Measurements from ENCODE around the gene HOMER1.
A peak's percentile ranks its signal among the peaks of the same experiment; 100 is the strongest.

Gene HOMER1

GRCh38 chr5:79535477-79536192 is 21.7 kb upstream of the HOMER1 start:
- FAIRE-seq (no peak), DNase-seq (ENCODE audit: insufficient read length, low spot score) (no peak)
- TF ChIP-seq, protein P1, sequence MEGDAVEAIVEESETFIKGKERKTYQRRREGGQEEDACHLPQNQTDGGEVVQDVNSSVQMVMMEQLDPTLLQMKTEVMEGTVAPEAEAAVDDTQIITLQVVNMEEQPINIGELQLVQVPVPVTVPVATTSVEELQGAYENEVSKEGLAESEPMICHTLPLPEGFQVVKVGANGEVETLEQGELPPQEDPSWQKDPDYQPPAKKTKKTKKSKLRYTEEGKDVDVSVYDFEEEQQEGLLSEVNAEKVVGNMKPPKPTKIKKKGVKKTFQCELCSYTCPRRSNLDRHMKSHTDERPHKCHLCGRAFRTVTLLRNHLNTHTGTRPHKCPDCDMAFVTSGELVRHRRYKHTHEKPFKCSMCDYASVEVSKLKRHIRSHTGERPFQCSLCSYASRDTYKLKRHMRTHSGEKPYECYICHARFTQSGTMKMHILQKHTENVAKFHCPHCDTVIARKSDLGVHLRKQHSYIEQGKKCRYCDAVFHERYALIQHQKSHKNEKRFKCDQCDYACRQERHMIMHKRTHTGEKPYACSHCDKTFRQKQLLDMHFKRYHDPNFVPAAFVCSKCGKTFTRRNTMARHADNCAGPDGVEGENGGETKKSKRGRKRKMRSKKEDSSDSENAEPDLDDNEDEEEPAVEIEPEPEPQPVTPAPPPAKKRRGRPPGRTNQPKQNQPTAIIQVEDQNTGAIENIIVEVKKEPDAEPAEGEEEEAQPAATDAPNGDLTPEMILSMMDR (IDR thresholded peaks at IDR 0.05; ENCODE audit: insufficient read depth, missing control alignments) = peak; percentile 25

GRCh38 chr5:79529110-79529509 is 15.2 kb upstream of the HOMER1 start:
- TF ChIP-seq, protein P1 (IDR thresholded peaks at IDR 0.05; ENCODE audit: insufficient read depth, missing control alignments) = no peak
- DNase-seq (ENCODE audit: insufficient read length, low spot score) = no peak
- FAIRE-seq = no peak

DNA sequence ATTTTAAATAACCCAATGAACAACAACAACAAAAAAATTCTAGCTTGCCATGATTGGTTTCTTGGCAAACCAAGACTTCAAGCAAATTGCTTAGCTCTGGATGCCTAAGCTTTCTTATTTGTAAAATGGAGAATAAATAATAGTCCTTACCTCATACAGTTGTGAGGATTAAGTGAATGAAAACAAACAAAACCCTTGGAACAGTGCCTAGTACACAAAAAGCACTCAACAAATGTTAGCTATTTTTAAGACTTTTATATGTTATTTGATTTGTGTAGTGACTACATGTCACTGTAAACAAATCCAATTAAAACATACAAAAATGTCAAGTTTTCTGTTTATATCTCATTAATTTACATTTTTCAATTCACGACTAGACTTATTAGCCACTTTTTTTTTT is 13.5 kb upstream of the HOMER1 start:
- DNase-seq (ENCODE audit: insufficient read length, low spot score) (no peak), FAIRE-seq (no peak)
- TF ChIP-seq, protein P1 (IDR thresholded peaks at IDR 0.05; ENCODE audit: insufficient read depth, missing control alignments) = no peak

GRCh38 chr5:79526928-79527327 is 13.0 kb upstream of the HOMER1 start:
- FAIRE-seq (no peak), DNase-seq (ENCODE audit: insufficient read length, low spot score) (no peak)
- TF ChIP-seq, protein P1 (IDR thresholded peaks at IDR 0.05; ENCODE audit: insufficient read depth, missing control alignments) = no peak

DNA sequence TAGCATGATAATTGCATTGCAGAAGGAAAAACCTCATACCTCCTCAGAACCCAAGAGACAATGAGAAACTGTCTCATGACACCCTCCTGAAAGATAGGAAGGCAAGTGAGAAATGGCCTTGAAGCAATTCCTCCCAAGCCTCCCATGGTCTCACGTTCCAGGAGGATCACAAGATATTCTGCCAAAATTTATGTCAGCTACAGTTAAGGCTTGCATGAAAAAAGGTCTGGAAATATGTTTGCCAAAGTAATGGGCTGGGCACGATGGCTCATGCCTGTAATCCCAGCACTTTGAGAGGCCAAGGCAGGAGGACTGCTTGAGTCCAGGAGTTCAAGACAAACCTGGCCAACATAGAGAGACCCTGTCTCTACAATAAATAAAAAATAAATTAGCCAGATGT is 12.6 kb upstream of the HOMER1 start:
- DNase-seq (ENCODE audit: insufficient read length, low spot score) (no peak), FAIRE-seq (no peak)
- TF ChIP-seq, protein P1 (IDR thresholded peaks at IDR 0.05; ENCODE audit: insufficient read depth, missing control alignments) = no peak

GRCh38 chr5:79521156-79521555 is 7.2 kb upstream of the HOMER1 start:
- TF ChIP-seq, protein P1 (IDR thresholded peaks at IDR 0.05; ENCODE audit: insufficient read depth, missing control alignments) = no peak
- FAIRE-seq (no peak), DNase-seq (ENCODE audit: insufficient read length, low spot score) (no peak)

DNA sequence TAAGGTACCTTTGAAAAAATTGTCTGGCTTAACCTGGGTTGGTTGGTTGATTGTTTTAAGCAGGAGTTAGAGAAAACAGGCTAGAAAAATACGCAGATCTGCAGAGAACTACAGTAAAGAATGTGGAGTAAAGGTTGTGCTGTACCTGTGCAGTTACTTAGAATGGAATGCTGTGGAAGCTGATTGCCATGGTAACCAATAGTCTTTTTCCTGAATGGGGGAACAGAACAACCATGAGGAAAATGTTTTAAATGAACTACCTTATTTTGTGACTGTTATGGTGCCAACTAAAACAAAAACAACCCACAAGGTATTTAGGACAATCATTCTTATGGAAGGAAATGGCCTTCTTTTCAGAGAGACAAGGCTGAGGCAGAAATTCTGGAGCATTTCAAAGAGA is 4.8 kb upstream of the HOMER1 start:
- no peak for FAIRE-seq
- no peak for DNase-seq (ENCODE audit: insufficient read length, low spot score)
- TF ChIP-seq, protein P1 (IDR thresholded peaks at IDR 0.05; ENCODE audit: insufficient read depth, missing control alignments) = no peak
